GM12874 (cell line): ENCODE results near the gene PLPP7.

ENCODE experiments used
- CTCF ChIP-seq: IDR thresholded peaks from 2 replicates; pipeline ENCODE4 v1.5.1; 2011; ENCODE audit warnings: low read depth, mild to moderate bottlenecking, control low read depth, low read length, moderate library complexity; ENCODE audit not compliant: insufficient read depth

PLPP7 gene

GRCh38 chr9:131276891-131277286, 12.6 kb upstream of the PLPP7 start:
- no peak for TF ChIP-seq CTCF

- TF ChIP-seq CTCF, result 0 out of 2 replicates have a peak, but pooled peaks have one; percentile 12
These were observed 12.1 kb upstream of the PLPP7 start for GRCh38 chr9:131277287-131277909.

- no peak for TF ChIP-seq CTCF
These were observed 11.4 kb upstream of the PLPP7 start for GRCh38 chr9:131277910-131278701.

- no peak for TF ChIP-seq CTCF
These were observed 10.8 kb upstream of the PLPP7 start for GRCh38 chr9:131278702-131279111.

- no peak for TF ChIP-seq CTCF
These were observed 10.2 kb upstream of the PLPP7 start for GRCh38 chr9:131279196-131279862.

GRCh38 chr9:131279863-131280570, 9.5 kb upstream of the PLPP7 start:
- no peak for TF ChIP-seq CTCF

GRCh38 chr9:131280660-131281059, 8.9 kb upstream of the PLPP7 start:
- TF ChIP-seq CTCF, result no peak
